Spleen (tissue), 10 donors: ENCODE results near the gene NOPCHAP1. TPM values are rescaled to one million over a fixed set of nuclear protein-coding genes. Genes with fewer than 3 reads are reported as not detected.

Experiments used
- polyA plus RNA-seq, 3 donors: library from polyadenylated mRNA; stranded (reverse); fragments of 200-250 nt; gene quantifications; one replicate each; pipeline ENCODE4 v1.2.1, GENCODE V29; 2013
- total RNA-seq, 7 donors: library from RNA; depleted of rRNA in 3 of 7; stranded (reverse); fragments of >200 nt in 3 of 7; fragmentation: NEBNext Ultra II Directional in 4 of 7; extraction: Animal tissue kit (Norgen Biotek cat#: 25700) in 4 of 7; gene quantifications; one replicate each; pipeline versions ENCODE4 v1.1.0 to v1.2.1, GENCODE V29; 2016 to 2021
- donor health status: healthy with polysubstance abuse.
- donor health status: DM: no; HTN: no; CAD: no; lungs with moderate emphysema.
- donor health status: DM: no; HTN: no; CAD: no.
- donor health status: Bipolar disorder and iron deficiency.
- donor health status: healthy.
- donor health status: DM: no; HTN: no; CAD: no.
- donor health status: DM: yes; HTN: yes; CAD: no.

The NOPCHAP1 gene
- total and polyA plus RNA-seq, 10 donors = 2.5 to 15.1 (median 10.8) TPM

Other genes with a start within 250 kb of the NOPCHAP1 start
- 10 to 100 TPM in 6 of 7 donors, 1 to 10 TPM in 1; 6.8 to 21.1 (median 13.6) TPM for gene SLC41A2, start 28.0 kb upstream of the NOPCHAP1 start, total RNA-seq
- gene SLC41A2, start 28.0 kb upstream of the NOPCHAP1 start, polyA plus RNA-seq = 1 to 10 TPM; 1.1 to 1.9 (median 1.5) TPM
- 10 to 100 TPM in 1 of 7 donors, 1 to 10 TPM in 6; 1.6 to 10.4 (median 4.1) TPM for gene ALDH1L2, start 98.1 kb downstream of the NOPCHAP1 start, total RNA-seq
- under 1 TPM; 0.07 to 0.26 (median 0.22) TPM for gene ALDH1L2, start 98.1 kb downstream of the NOPCHAP1 start, polyA plus RNA-seq
- 100 to 1,000 TPM in 4 of 7 donors, 10 to 100 TPM in 3; 87.2 to 172 (median 107) TPM for gene WASHC4, start 121.4 kb downstream of the NOPCHAP1 start, total RNA-seq
- gene WASHC4, start 121.4 kb downstream of the NOPCHAP1 start, polyA plus RNA-seq = 10 to 100 TPM; 25.2 to 33.4 (median 29.5) TPM
- 10 to 100 TPM; 35.9 to 75.6 (median 46.7) TPM for gene APPL2, start 249.9 kb downstream of the NOPCHAP1 start, total RNA-seq
- gene APPL2, start 249.9 kb downstream of the NOPCHAP1 start, polyA plus RNA-seq = 10 to 100 TPM; 11.0 to 12.8 (median 12.2) TPM